ENCODE results near the gene STIM2.

DNA sequence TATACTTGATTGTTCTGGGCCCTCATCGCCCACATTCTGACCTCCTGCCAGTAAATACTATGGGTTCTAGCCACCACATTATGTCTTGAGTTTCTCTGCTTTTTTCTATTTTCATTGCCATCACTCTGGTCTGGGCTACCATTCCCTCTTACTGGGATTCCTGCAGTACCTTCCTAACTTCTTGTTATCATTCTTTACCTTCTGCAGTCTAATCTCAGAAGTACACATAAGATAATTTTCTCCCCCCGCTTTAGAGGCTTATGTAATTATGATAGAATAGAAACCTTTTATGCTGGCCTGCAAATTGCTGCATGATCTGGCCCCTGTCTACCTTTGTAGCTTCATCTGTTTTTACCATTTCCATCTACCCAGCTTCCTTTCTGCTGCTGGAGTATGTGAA lies 19.2 kb downstream of the STIM2 start:
- no peak for TF ChIP-seq POLR2A (IDR thresholded peaks at IDR 0.05)
- TF ChIP-seq, protein P1, sequence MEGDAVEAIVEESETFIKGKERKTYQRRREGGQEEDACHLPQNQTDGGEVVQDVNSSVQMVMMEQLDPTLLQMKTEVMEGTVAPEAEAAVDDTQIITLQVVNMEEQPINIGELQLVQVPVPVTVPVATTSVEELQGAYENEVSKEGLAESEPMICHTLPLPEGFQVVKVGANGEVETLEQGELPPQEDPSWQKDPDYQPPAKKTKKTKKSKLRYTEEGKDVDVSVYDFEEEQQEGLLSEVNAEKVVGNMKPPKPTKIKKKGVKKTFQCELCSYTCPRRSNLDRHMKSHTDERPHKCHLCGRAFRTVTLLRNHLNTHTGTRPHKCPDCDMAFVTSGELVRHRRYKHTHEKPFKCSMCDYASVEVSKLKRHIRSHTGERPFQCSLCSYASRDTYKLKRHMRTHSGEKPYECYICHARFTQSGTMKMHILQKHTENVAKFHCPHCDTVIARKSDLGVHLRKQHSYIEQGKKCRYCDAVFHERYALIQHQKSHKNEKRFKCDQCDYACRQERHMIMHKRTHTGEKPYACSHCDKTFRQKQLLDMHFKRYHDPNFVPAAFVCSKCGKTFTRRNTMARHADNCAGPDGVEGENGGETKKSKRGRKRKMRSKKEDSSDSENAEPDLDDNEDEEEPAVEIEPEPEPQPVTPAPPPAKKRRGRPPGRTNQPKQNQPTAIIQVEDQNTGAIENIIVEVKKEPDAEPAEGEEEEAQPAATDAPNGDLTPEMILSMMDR (IDR thresholded peaks at IDR 0.05): no peak

All from right lobe of liver (tissue), 4 donors.